ENCODE data around the gene PIGL.
"Not testable (repeated sequence)": the region's sequence is repeated elsewhere in the genome, so short reads cannot be mapped to it uniquely, and the experiment has no call there.

Gene PIGL

GRCh38 chr17:16217002-16217635 lies at the start of gene PIGL:
Gene PIGL (plus strand): TSS chr17:16217210. CDS start chr17:16217227, 17 bp downstream.
- DNase-seq (ENCODE audit: low read depth, low spot score), result peak; percentile 79
- H3K27ac ChIP-seq, result peak within 1 kb of the TSS; percentile 93

GRCh38 chr17:16171613-16172012 lies 45.4 kb upstream of the PIGL start:
- DNase-seq (ENCODE audit: low read depth, low spot score), result peak; percentile 73
- H3K27ac ChIP-seq, result peak overlapping the region; percentile 10

- DNase-seq (ENCODE audit: low read depth, low spot score), result no peak
- no peak overlapping the region for H3K27ac ChIP-seq
These were observed 38.2 kb upstream of the PIGL start for GRCh38 chr17:16178836-16179235.

- DNase-seq (ENCODE audit: low read depth, low spot score), result no peak
These were observed 35.4 kb upstream of the PIGL start for GRCh38 chr17:16181581-16181980.

GRCh38 chr17:16187642-16188041 lies 29.4 kb upstream of the PIGL start:
- no peak for DNase-seq (ENCODE audit: low read depth, low spot score)
- H3K27ac ChIP-seq, result no peak overlapping the region

More at GRCh38 chr17:16181581-16181980, 35.4 kb upstream of the PIGL start:
- no peak overlapping the region for H3K27ac ChIP-seq

- H3K27ac ChIP-seq, result peak overlapping the region; percentile 39
- peak; percentile 18 for DNase-seq (ENCODE audit: low read depth, low spot score)
These were observed 27.1 kb upstream of the PIGL start for GRCh38 chr17:16189791-16190348.

GRCh38 chr17:16190703-16191360 lies 26.2 kb upstream of the PIGL start:
- H3K27ac ChIP-seq, result peak overlapping the region; percentile 39
- no peak for DNase-seq (ENCODE audit: low read depth, low spot score)

- no peak for DNase-seq (ENCODE audit: low read depth, low spot score)
- peak overlapping the region; percentile 39 for H3K27ac ChIP-seq
These were observed 25.4 kb upstream of the PIGL start for GRCh38 chr17:16191604-16192003.

GRCh38 chr17:16194307-16194835 lies 22.6 kb upstream of the PIGL start:
- H3K27ac ChIP-seq; DNase-seq (ENCODE audit: low read depth, low spot score): not testable (repeated sequence)

GRCh38 chr17:16197276-16197675 lies 19.7 kb upstream of the PIGL start:
- H3K27ac ChIP-seq, result no peak overlapping the region
- no peak for DNase-seq (ENCODE audit: low read depth, low spot score)

GRCh38 chr17:16199093-16199492 lies 17.9 kb upstream of the PIGL start:
- no peak overlapping the region for H3K27ac ChIP-seq
- no peak for DNase-seq (ENCODE audit: low read depth, low spot score)

- not testable (repeated sequence) for H3K27ac ChIP-seq; DNase-seq (ENCODE audit: low read depth, low spot score)
These were observed 15.3 kb upstream of the PIGL start for GRCh38 chr17:16201693-16202131.

GRCh38 chr17:16202554-16203500 lies 14.2 kb upstream of the PIGL start:
- not testable (repeated sequence) for DNase-seq (ENCODE audit: low read depth, low spot score)
- H3K27ac ChIP-seq, result peak overlapping the region; percentile 1

- H3K27ac ChIP-seq; DNase-seq (ENCODE audit: low read depth, low spot score): not testable (repeated sequence)
These were observed 12.2 kb upstream of the PIGL start for GRCh38 chr17:16204763-16205162.

GRCh38 chr17:16211590-16211989 lies 5.4 kb upstream of the PIGL start:
- no peak overlapping the region for H3K27ac ChIP-seq
- DNase-seq (ENCODE audit: low read depth, low spot score), result no peak

- no peak for DNase-seq (ENCODE audit: low read depth, low spot score)
- no peak overlapping the region for H3K27ac ChIP-seq
These were observed 4.2 kb upstream of the PIGL start for GRCh38 chr17:16212793-16213192.

- no peak for DNase-seq (ENCODE audit: low read depth, low spot score)
- peak overlapping the region; percentile 93 for H3K27ac ChIP-seq
These were observed 2.6 kb upstream of the PIGL start for GRCh38 chr17:16214190-16215001.

GRCh38 chr17:16215002-16215272 lies 2.1 kb upstream of the PIGL start:
- H3K27ac ChIP-seq, result peak overlapping the region; percentile 93
- no peak for DNase-seq (ENCODE audit: low read depth, low spot score)

GRCh38 chr17:16215273-16215964 lies 1.6 kb upstream of the PIGL start, which contains the start of gene NCOR1:
Gene NCOR1 (minus strand): TSS chr17:16215534. CDS start chr17:16194569, 20,965 bp downstream.
- DNase-seq (ENCODE audit: low read depth, low spot score), result peak; percentile 73
- H3K27ac ChIP-seq, result peak within 1 kb of the TSS; percentile 93

Measured in epithelial cell of prostate (primary cell).